NCI-H2227 (cell line): Measurements from ENCODE around the gene CBFA2T3.
"Not testable (repeated sequence)": the region's sequence is repeated elsewhere in the genome, so short reads cannot be mapped to it uniquely, and the experiment has no call there.

ENCODE experiments used
- DNase-seq: peaks from one replicate; lab custom pipeline; 2025; ENCODE audit not compliant: unreplicated experiment; lab: John Stamatoyannopoulos, UW

The CBFA2T3 gene

DNA sequence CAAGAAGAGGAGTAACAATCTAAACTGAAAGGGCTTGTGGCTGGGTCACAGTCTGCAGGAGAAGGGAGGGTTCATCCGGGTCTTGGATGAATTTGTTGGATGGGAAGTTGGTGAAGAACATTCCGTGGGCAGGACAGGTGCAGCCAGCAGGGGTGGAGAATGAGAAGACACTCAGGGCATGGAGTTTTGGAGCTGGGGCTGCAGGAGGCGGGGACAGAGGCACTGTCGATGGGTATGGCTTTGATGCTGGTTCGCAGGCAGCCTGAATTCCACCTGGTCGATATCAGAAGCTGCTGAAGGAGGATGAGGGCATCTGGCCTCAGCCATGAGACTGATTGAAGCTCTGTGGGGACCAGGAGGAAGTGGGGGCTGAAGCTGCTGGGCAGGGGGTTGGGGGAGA, 36.1 kb upstream of the CBFA2T3 start:
- no peak for DNase-seq

DNA sequence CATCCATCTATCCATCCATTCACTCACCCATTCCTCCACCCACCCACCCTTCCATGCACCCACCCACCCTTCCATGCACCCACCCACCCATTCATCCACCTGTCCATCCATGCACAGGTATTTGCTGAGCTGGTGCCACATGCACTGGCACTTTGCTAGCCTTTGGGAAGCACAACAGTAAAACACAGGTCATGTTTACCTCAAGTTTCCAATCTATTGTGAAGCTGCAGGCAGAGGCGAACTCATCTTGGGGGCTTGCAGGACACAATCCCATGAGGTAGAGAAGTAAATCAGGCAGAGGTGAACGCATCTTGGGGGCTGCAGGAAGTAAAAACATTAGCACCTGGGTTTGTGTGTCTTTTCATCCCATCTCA, 35.6 kb upstream of the CBFA2T3 start:
- no peak for DNase-seq

DNA sequence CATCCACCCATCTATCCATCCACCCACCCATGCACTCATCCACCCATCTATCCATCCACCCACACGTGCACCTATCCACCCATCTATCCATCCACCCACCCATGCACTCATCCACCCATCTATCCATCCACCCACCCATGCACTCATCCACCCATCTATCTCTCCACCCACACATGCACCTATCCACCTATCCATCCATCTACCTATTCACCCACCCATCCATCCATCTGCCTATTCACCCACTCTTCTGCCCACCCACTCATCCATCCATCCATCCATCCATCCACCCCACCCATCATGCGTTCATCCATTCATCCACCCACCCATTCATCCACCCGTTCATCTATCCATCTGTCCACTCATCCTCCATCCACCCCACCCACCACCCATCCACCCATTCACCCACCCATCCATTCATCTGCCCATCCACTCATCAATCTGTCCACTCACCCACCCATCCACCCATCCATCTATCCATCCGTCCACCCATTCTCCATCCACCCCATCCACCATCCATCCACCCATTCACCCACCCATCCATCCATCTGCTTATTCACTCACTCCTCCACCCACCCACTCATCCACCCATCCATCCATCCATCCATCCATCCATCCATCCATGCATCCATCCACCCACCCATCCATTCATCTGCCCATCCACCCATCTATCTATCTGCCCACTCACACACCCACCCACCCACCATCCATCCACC, 35.1 kb upstream of the CBFA2T3 start:
- DNase-seq: no peak

DNA sequence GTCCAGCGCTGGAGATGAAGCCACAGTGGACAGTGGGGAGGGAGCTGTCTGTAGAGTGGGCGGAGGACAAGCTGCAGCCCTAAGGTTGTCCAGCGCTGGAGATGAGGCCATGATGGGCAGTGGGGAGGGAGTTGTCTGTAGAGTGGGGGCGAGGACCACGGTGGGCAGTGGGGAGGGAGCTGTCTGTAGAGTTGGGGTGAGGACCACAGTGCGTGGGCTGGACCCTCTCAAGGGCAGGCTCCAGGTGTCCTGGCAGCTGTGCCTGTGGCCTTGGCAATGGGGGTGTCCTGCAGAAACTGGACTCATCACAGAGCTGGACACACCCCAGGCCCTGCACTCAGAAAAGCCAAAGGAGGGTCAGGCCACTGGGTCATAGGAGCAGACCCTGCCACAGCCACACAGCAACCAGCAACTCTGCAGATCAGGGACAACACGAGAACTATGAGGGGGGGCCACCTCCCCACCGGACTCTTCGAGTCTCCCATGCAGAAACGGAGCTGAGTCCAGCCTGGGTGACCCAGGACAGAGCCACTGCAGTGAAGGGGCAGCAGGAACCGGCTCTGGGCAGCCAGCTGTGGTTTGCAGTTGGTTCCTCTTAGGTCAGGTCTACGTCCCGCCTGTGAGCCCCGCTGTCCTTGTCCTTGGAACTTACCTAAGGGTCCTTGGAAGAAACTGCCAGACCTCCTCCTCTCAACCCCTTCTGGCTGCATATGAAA, 33.4 kb upstream of the CBFA2T3 start:
- no peak for DNase-seq

DNA sequence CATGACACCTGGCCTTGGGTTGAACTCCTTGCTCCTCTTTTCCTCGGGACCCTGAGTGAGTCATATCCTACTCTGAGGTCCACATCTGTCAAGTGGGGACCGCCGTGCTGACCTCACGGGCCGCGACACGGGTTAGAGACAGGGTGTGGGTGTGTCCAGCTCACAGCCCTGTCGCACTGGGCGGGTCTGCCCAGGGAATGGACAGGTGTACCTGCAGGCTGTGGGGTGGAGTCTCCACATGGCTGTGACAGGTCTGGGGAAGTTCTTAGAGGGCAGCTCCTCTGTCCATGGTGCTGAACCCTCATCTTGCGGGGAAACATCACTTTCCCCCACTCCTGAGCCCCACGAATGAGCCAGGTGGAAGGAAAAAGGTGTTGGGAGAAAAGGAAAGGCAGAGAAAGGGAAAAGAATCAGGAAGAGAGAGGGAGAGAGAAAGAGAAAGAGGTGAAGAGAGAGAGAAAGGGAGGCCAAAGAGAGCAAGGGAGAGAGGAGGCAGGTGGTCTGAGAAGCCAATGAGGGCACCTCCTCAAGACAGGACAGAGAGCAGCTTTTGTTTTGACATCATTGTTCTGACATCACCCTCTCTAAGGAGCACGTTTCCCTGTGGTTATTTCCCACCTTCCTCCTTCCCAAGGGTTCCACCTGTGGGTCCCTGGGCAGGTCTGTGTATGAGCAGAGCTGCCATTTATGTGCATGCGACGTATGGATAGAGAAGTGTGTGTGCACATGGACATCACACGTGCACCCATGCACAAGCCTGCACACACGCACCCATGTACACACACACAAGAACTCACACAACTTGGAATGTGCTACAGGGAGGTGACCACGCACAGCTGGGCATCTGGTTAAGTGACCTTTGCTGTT, 32.6 kb upstream of the CBFA2T3 start:
- no peak for DNase-seq

DNA sequence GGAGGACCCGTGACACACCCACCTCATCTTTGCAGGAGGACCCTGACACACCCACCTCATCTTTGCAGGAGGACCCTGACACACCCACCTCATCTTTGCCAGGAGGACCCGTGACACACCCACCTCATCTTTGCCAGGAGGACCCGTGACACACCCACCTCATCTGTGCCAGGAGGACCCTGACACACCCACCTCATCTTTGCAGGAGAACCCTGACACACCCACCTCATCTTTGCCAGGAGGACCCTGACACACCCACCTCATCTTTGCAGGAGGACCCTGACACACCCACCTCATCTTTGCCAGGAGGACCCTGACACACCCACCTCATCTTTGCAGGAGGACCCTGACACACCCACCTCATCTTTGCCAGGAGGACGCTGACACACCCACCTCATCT, 31.8 kb upstream of the CBFA2T3 start:
- DNase-seq: not testable (repeated sequence)

DNA sequence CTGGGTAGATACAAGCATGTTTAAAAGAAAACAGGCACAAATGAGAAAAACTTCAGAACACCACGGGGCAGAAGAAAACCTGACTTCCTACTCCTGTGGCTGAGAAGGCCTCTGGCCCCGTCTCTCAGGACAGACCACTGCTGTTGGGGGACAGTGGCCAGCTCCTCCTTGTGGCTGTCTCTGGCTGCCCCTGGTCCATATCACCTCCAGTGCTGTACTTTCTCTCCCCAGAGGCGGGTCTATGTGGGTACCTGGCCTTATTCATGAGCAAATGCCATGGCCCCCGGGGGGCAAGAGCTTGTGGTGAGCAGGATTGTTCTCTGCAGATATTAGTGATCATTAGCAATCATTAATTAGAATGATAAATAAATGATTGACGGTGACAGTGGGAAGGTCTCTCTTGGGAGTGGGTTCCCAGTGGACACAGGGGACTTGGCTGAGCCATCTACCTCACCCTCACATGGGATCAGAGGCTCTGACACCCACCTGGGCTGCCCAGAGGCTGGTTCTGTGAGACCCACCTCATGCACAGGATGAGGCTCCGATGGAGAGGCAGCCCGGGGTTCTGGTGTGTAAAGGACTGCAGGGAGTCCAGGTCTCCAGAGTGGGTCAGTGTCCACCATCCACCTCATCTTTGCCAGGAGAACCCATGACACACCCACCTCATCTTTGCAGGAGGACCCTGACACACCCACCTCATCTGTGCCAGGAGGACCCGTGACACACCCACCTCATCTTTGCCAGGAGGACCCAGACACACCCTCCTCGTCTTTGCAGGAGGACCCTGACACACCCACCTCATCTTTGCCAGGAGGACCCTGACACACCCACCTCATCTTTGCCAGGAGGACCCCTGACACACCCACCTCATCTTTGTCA, 30.6 kb upstream of the CBFA2T3 start:
- DNase-seq: no peak

DNA sequence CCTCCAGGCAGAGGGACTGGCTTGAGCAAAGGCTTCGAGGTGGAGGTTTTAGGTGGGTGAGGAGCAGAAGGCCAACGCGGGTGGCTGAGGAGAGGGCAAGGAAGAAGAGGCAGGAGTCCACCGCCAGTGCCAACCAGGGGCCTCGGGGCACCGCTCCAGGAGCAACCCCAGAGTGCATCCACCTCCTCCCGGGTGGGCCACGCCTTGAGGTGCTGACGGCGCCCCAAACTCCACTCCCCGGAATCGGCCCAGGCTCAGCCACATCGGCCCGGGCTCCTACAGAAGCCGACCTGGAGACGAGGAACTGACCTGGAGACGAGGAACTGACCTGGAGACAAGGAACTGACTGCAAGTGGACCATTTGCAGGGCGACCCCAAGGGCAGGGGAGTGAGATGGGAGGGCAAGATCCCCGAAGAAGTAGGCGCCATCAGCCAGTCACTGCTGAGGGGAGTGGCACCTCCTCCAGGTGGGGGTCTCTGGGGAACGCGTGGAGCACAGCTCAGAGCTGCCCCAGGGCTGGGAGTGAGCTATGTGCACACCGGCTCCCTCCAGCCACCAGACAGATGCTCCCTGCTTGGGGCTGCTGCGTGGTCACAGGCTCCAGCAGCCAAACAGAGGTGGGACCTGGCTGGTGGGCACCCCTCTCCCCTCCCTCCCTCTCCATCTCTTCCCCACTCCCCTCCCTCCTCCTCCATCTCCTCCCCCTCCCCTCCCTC, 29.2 kb upstream of the CBFA2T3 start:
- no peak for DNase-seq

DNA sequence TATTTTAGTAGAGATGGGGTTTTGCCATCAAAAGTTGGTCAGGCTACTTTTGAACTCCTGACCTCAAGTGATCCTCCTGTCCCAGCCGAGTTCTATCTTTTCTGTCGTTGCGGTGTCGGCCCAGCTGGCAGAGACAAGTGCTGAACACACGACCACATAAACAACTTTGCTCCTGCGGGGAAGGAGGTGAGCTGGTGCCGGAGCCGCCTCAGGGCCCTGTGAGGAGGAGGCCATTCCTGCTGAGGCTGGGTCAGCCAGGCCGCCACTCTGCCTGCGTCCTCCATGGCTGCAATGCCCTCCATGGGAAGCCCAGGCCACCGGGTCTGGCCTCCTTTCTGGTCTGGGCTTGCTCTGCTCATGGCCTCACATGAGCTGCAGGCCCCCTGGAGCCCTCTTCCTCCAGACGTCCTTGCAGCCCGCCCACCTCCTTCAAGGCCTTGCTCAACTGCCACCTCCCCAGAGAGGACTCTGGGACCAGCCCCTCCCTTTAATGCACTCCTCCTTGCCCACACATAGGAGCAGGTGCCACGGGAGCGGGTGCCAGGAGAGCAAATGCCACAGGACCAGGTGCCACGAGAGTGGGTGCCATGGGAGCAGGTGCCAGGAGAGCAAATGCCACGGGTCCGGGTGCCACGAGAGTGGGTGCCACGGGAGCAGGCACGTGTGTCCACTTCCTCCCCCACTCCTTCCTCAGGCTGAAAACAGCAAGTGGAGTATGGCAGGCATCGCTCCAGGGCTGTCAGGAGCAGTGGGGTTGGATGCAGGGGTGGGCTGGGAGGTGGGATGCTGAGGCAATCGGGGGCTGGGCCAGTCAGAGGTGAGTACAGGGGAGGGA, 28.4 kb upstream of the CBFA2T3 start:
- no peak for DNase-seq

DNA sequence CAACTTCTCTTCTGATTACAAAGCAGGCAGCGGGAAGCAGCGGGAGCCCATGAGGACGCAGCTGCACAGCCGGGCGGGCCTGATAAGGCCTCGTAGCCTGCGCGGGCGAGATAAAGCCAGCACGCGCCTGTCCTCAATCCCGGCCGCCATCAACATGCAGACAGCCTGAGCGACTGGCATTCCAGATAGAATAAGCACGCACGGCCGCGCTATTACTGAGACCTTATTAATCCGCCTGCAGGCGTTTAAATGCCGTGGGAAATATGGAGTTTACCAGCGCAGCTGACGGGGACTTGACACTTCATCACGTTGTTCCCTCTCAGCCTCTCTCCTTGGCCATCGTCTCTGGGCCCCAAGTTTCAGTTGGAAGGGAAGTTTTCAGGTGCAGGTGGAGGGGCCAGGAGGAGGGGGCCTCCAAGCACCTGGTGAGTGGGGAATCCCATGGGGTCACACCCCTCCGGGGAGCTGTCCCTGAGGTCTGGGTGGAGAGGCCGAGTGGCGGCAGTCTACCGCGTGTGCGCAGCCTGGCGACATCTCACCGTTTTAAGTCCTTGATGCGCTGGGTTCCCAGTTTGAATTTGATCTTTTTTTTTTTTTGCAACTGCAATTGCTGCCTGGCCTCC, 27.3 kb upstream of the CBFA2T3 start:
- peak; percentile 58 for DNase-seq

DNA sequence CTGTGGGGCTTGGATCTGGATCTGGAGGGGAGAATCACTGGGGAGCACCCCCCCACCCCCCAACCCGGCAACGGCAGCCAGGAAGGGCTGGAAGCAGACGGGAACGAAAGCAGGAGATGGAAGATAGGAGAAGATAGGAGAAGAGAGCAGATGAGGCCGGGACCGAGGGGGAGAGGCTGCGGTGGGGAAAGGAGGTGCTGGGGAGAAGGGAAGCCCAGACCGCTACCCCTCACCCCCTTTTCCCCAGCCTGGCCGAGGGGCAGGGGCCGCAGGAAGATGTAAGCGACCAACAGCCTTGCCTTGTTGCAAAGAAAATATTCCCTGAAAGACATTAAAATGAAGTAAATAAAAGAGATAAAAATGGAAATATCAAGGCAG, 26.8 kb upstream of the CBFA2T3 start:
- no peak for DNase-seq

DNA sequence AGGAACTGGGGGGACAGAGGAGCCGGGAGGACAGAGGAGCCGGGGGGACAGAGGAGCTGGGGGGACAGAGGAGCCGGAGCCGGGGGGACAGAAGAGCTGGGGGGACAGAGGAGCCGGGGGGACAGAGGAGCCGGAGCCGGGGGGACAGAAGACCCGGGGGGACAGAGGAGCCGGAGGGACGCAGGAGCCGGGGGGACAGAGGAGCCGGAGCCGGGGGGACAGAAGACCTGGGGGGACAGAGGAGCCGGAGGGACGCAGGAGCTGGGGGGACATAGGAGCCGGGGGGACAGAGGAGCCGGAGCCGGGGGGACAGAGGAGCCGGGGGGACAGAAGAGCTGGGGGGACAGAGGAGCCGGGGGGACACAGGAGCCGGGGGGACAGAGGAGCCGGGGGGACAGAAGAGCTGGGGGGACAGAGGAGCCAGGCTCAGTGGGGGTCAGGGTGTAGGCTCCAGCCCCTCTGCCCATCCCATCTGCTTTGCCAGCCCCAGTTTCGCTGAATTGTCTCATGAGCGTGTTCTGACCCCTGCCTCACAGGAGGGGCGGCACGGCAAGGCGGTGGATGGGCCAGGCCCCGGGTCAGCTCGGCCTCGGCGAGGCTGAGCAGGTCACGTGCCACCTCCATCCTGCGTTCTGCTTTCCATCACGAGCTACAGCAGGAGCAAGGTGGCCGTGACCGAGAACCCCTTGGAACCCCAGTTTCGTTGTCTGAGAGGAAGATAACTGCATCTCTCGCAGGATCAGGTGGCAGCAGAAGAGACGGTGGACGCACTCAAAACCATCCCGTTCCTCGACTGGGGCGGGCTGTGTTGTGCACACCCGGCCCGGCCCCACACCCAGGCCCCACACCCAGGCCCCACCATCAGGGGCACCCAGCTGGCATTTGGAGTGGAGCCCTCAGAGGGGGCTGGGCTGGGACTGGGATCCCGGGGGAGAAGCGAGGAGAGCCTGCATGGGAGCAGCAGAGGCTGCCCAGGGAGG, 26.1 kb upstream of the CBFA2T3 start:
- DNase-seq: no peak

DNA sequence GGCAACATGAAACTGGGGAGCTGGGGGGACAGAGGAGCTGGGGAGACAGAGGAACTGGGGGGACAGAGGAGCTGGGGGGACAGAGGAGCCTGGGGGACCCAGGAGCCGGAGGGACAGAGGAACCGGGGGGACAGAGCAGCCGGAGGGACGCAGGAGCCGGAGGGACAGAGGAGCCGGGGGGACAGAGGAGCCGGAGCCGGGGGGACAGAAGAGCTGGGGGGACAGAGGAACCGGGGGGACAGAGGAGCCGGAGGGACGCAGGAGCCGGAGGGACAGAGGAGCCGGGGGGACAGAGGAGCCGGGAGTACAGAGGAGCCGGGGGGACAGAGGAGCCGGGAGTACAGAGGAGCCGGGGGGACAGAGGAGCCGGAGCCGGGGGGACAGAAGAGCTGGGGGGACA, 25.1 kb upstream of the CBFA2T3 start:
- DNase-seq: not testable (repeated sequence)

DNA sequence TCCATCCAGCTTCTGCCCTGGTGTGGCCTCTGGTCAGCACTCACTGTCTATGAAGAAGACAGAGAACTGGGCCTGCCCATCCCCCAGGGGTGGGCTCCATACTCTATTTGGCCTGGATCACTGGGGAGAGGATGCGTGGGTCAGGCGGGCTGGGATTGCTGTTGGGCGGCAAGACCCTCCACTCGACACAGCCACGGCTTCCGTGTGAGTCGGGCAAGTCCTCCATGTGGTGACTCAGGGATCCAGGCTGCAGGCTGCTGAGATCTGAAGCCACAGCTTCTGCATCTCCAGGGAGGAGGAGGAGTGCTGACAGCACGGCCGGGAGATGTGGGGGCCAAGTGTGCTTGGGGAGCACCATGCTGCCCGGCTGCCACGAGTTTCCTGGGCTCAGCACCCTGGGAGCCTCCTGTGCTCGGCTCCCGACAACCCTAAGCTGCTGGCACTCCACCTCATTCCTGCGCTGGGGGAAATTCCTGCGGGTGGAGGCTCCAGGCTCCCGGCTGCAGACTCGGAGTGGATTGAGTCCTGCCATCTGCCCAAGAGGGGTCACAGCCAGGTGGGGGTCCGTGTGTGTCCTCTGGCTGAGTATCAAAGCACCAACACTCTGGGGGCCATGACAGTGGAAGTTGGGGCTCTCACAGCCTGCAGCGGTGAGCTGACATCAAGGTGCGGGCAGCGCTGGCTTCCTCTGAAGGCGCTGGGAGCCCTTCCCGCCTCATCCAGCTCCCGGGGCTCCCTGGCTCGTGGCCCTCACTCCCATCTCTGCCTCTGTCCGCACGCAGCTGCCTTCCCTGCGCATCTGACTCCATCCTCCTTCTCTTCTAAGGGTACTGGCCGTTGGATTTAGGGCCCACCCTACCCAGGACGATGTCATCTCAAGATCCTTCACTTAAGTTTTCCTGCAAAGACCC, 24.4 kb upstream of the CBFA2T3 start:
- DNase-seq: no peak

DNA sequence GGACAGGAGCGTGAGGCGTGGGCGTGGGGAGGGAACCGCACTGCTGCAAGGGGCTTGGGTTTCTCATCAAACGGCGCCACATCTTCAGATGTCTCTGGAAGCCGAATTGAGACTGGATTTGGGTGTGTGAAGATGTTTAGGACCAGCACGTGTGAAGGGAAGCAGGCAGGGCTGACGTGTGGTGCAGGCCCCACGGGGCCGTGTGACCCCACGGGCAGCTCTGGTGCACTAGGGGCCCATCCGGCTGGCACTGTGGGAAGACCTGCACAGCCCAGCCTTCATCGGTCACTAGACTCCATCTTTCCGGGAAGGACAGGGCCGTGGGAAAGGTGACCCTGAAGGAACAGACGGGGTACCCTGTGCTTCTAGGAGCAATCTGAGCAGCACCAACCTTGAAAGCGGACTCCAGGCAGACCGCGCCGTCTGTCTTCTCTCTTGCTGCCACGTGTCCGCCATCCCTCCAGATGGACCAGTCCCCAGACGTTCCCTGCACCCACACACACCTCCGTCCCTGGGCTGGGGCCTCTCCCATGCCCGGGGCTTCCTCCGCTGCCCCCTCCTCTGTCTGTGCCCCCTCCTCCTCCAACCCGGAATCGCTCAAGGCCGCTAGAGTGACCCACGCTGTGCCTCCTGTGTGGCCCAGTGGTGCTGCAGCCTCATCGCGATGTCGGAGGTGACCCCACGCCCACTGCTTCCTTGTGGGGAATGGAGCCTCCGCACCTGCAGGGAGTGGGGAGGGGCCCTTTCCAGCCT, 23.4 kb upstream of the CBFA2T3 start:
- no peak for DNase-seq
